ENCODE data around the gene NEDD1. TPM values are rescaled to one million over a fixed set of nuclear protein-coding genes. Genes with fewer than 3 reads are reported as not detected.

Gene NEDD1
- total RNA-seq, 1 donor from 2014 or later: 37.2 TPM

DNA sequence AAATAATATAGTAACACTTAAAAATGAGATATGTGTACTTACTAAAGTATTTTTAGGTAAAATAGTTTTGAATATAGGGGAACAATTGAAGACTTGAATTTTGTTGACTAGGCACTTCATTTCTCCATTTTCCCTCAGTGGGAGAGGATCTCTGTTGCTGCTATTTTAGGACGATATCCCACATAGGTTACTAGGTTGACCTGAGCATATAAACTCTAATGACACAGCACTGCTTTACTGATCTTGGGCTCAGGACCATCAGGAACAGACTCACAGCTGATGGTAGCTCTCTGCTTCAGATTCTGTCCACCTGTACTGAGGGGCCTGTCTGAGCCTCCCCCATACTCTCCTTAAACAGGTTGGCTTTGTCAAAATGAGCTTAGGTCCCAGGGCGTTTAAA, 5.9 kb downstream of the NEDD1 start:
- H3K4me3 ChIP-seq (ENCODE audit: low read depth, low read length): no peak overlapping the region
- TF ChIP-seq, protein P1, sequence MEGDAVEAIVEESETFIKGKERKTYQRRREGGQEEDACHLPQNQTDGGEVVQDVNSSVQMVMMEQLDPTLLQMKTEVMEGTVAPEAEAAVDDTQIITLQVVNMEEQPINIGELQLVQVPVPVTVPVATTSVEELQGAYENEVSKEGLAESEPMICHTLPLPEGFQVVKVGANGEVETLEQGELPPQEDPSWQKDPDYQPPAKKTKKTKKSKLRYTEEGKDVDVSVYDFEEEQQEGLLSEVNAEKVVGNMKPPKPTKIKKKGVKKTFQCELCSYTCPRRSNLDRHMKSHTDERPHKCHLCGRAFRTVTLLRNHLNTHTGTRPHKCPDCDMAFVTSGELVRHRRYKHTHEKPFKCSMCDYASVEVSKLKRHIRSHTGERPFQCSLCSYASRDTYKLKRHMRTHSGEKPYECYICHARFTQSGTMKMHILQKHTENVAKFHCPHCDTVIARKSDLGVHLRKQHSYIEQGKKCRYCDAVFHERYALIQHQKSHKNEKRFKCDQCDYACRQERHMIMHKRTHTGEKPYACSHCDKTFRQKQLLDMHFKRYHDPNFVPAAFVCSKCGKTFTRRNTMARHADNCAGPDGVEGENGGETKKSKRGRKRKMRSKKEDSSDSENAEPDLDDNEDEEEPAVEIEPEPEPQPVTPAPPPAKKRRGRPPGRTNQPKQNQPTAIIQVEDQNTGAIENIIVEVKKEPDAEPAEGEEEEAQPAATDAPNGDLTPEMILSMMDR (conservative IDR thresholded peaks at IDR 0.05; ENCODE audit: low read depth, low read length): no peak
- no peak for DNase-seq (ENCODE audit: low read depth)

DNA sequence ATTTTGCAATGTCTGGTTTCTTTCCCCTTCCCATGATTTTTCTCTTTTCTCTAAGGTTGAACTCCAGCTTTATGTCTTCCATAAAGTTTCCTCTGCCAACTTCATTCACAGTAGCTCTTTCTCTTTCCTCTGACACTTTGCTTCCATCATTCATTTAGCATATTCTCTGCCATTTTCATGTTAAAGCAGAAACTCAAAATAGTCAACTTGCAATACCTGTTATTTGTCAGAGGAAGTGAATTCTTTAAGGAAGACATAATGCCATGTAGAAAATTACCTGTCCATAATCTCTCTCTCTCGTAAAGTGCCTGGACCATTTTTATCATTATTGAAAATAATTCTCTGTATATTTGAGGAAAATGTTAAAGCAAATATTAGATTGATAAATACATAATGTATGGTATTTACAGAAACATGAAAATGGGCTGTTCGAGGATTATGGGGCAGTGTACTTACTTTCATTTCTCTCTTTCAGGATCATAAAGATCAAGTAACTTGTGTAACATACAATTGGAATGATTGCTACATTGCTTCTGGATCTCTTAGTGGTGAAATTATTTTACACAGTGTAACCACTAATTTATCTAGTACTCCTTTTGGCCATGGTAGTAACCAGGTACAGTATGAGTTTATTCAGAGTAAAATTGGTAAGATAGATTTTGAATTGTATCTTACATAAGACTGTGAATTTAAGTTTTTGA, 12.6 kb downstream of the NEDD1 start:
- DNase-seq (ENCODE audit: low read depth): no peak
- H3K4me3 ChIP-seq (ENCODE audit: low read depth, low read length): no peak overlapping the region
- TF ChIP-seq, protein P1 (conservative IDR thresholded peaks at IDR 0.05; ENCODE audit: low read depth, low read length): no peak

DNA sequence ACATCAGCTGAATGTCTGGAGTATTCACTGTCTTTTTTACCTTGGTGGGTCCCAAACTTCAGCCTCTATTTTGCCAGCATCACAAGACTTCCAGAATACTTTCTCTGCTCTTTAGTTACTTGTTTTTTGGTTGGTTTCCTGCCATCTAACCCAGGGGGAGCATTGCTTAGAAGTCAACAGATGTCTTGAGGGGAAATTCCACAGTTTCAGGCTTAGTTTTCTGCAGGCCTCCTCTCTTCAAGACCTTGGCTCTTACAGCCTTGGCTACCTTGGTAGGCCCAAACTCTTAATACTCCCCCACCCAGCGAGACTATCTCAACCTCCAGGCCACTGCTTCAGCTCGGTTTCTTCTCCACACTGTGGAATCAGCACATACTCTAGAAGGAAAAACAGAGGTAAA, 41.7 kb downstream of the NEDD1 start:
- DNase-seq (ENCODE audit: low read depth): no peak
- H3K4me3 ChIP-seq (ENCODE audit: low read depth, low read length): no peak overlapping the region
- TF ChIP-seq, protein P1 (conservative IDR thresholded peaks at IDR 0.05; ENCODE audit: low read depth, low read length): no peak

DNA sequence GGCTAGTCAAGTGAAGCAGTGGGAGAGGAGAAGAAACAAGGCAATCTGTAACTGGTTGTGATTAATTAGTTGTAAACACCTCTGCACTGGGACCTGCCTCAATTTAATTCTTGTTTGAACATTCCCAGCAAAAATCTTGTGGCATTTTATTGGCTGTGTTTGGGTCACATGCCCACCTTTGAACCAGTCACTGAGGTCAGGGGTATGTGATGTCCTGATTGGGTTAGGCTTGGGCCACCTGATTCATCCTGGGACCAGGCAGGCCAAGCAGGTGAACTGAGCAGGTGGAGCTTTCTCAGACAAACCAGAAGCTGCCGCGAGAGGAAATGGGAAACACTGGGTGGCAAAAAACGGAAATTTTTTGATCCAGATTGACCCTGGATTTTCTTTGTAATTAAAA, 72.5 kb downstream of the NEDD1 start:
- H3K4me3 ChIP-seq (ENCODE audit: low read depth, low read length): no peak overlapping the region
- TF ChIP-seq, protein P1 (conservative IDR thresholded peaks at IDR 0.05; ENCODE audit: low read depth, low read length): no peak
- no peak for DNase-seq (ENCODE audit: low read depth)

DNA sequence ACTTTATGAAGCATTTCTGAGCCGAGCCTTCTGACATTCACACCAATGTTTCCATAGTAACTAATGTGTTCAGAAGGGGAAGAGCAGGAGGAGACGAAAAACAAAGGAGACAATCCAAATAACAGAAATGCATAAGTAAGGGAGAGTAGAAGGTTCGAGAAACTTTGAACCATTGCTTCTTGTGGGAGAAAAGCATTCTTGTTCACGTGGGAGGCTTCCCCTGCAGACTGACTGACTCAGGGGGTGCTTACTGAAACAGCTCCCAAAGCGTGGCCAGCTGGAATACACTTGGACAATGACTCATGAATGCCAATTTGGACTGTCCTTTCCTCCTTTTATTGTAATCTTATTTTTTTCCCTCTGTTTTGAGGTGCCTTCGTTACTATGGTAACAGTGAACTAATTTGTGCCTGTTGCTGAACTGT, 73.9 kb downstream of the NEDD1 start:
- DNase-seq (ENCODE audit: low read depth): peak; percentile 57
- H3K4me3 ChIP-seq (ENCODE audit: low read depth, low read length): no peak overlapping the region
- TF ChIP-seq, protein P1 (conservative IDR thresholded peaks at IDR 0.05; ENCODE audit: low read depth, low read length): no peak

DNA sequence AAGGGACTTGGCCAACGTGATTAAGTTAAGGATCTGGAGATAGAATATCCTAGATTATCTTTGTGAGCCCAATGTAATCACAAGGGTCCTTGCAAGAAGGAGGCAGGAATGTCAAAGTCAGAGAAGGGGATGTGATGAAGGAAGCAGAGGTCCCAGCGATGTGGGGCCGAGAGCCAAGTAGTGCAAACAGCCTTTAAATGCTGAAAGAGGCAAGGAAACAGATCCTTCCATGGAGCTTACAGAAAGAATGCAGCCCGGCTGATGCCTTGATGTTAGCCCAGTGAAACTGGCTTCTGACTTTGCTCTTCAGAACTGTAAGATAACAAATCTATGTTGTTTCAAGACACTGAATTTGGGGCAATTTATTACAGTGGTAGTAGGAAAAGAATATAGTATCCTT, 74.9 kb downstream of the NEDD1 start:
- TF ChIP-seq, protein P1 (conservative IDR thresholded peaks at IDR 0.05; ENCODE audit: low read depth, low read length): no peak
- H3K4me3 ChIP-seq (ENCODE audit: low read depth, low read length): no peak overlapping the region
- DNase-seq (ENCODE audit: low read depth): no peak

DNA sequence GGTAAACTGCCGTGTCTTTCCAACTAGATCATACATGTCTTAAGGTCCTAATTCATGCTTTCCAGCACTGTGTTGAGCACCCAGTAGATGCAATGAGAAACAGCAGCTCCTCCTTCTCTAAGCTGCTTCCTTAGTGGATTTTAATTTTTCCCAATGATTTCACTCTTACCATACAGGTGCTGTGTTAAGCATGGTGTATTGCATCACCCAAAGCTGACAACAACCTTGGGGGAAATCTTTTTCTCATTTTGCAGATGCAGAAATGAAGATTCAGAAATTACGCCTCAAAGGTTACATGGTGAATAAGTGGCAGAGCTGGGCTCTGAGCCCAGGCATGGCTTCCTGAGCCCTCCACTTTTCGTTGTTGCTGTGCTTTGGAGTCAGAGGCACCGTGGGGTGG, 75.6 kb downstream of the NEDD1 start:
- no peak overlapping the region for H3K4me3 ChIP-seq (ENCODE audit: low read depth, low read length)
- no peak for DNase-seq (ENCODE audit: low read depth)
- TF ChIP-seq, protein P1 (conservative IDR thresholded peaks at IDR 0.05; ENCODE audit: low read depth, low read length): no peak

Measured in epithelial cell of proximal tubule (primary cell).